IMR-90 (cell line): ENCODE data around the gene ACKR2. TPM values are rescaled to one million over a fixed set of nuclear protein-coding genes. Genes with fewer than 3 reads are reported as not detected.

Experiments
- ATAC-seq: fragments of 200-7000 bp; cut with Tn5 transposase; 2 replicates; pipeline ENCODE4 v1.9.1; 2020; ENCODE audit warnings: low read depth, mild to moderate bottlenecking, moderate library complexity
- BruUV-seq: library from RNA; stranded (reverse); fragments of 400-500 nt; replicated peaks from 2 replicates; lab custom pipeline; 2021; lab: Mats Ljungman, UMichigan
- CTCF ChIA-PET: fragments of 300-600 bp; formaldehyde crosslinking; extraction: SDS; loops from one replicate; lab custom pipeline; 2021; ENCODE audit warnings: antibody characterized with exemption; lab: Yijun Ruan, JAX
- POLR2A ChIA-PET: fragments of 300-600 bp; sonication (Branson Sonifier 250); formaldehyde crosslinking; loops from one replicate; lab custom pipeline; 2022; ENCODE audit warnings: antibody characterized with exemption; ENCODE audit not compliant: unreplicated experiment; lab: Charles Lee
- DNase-seq: peaks from one replicate; pipeline ENCODE4 v3.0.0; 2013
- H2AFZ ChIP-seq: replicated peaks from 2 replicates; pipeline ENCODE3; 2013; ENCODE audit warnings: low read length, mild to moderate bottlenecking; ENCODE audit not compliant: poor library complexity
- H2AK5ac ChIP-seq: 2 replicates; pipeline ENCODE4 v1.6.1; 2013; ENCODE audit warnings: low read depth, low read length, inconsistent platforms
- H2AK9ac ChIP-seq: replicated peaks from 2 replicates; pipeline ENCODE3; 2013; ENCODE audit warnings: mild to moderate bottlenecking, low read depth, low read length, moderate library complexity; ENCODE audit not compliant: poor library complexity
- H2BK120ac ChIP-seq: 2 replicates; pipeline ENCODE4 v1.6.1; 2013; ENCODE audit warnings: low read depth, low read length, inconsistent platforms
- H2BK15ac ChIP-seq: 3 replicates; pipeline ENCODE4 v1.6.1; 2013; ENCODE audit warnings: low read depth, low read length, inconsistent platforms
- H2BK20ac ChIP-seq: 2 replicates; pipeline ENCODE4 v1.6.1; 2013; ENCODE audit warnings: low read depth, mild to moderate bottlenecking, inconsistent platforms, low read length, moderate library complexity
- H2BK5ac ChIP-seq: 2 replicates; pipeline ENCODE4 v1.6.1; 2013; ENCODE audit warnings: mild to moderate bottlenecking, low read depth, low read length, inconsistent platforms; ENCODE audit not compliant: poor library complexity, severe bottlenecking
- H3K14ac ChIP-seq: replicated peaks from 2 replicates; pipeline ENCODE4 v1.6.1; 2013; ENCODE audit warnings: low read depth, low read length, inconsistent platforms
- H3K18ac ChIP-seq: 2 replicates; pipeline ENCODE4 v1.6.1; 2013; ENCODE audit warnings: low read depth, low read length, control low read depth
- H3K23ac ChIP-seq: 2 replicates; pipeline ENCODE4 v1.6.1; 2013; ENCODE audit warnings: low read depth, low read length, inconsistent platforms
- H3K27ac ChIP-seq: 2 replicates; pipeline ENCODE4 v1.5.1; 2013; ENCODE audit warnings: mild to moderate bottlenecking, control low read depth, low read length; ENCODE audit not compliant: insufficient read depth
- H3K27me3 ChIP-seq: 2 replicates; pipeline ENCODE4 v1.6.1; 2013; ENCODE audit warnings: low read length; ENCODE audit not compliant: control insufficient read depth, insufficient read depth
- H3K36me3 ChIP-seq: 2 replicates; pipeline ENCODE4 v1.6.1; 2013; ENCODE audit warnings: low read length, mixed read lengths; ENCODE audit not compliant: control insufficient read depth, insufficient read depth
- H3K4ac ChIP-seq: 2 replicates; pipeline ENCODE4 v1.6.1; 2013; ENCODE audit warnings: low read depth, low read length, inconsistent platforms
- H3K4me1 ChIP-seq: 2 replicates; pipeline ENCODE4 v1.6.1; 2013; ENCODE audit warnings: low read length, mixed read lengths; ENCODE audit not compliant: control insufficient read depth, insufficient read depth
- H3K4me2 ChIP-seq: 2 replicates; pipeline ENCODE4 v1.6.1; 2013; ENCODE audit warnings: low read depth, mild to moderate bottlenecking, control low read depth, low read length, moderate library complexity
- H3K4me3 ChIP-seq: 2 replicates; pipeline ENCODE4 v1.5.1; 2013; ENCODE audit warnings: low read depth, mild to moderate bottlenecking, control low read depth, low read length, moderate library complexity; ENCODE audit not compliant: insufficient read depth
- H3K56ac ChIP-seq: 2 replicates; pipeline ENCODE4 v1.6.1; 2013; ENCODE audit warnings: low read length, inconsistent platforms; ENCODE audit not compliant: insufficient read depth; ENCODE audit errors: extremely low read depth
- H3K79me1 ChIP-seq, 2 experiments: 2 replicates each; pipeline ENCODE4 v1.6.1; 2013; ENCODE audit warnings: low read length in 2 of 2, inconsistent platforms in 1 of 2, low read depth in 1 of 2
- H3K9ac ChIP-seq: 2 replicates; pipeline ENCODE4 v1.6.1; 2013; ENCODE audit warnings: low read depth, low read length, control low read depth
- H3K9me1 ChIP-seq: 2 replicates; pipeline ENCODE4 v1.6.1; 2013; ENCODE audit warnings: low read length, inconsistent platforms; ENCODE audit not compliant: insufficient read depth
- H3K9me3 ChIP-seq: 2 replicates; pipeline ENCODE4 v1.6.1; 2013; ENCODE audit warnings: low read length; ENCODE audit not compliant: control insufficient read depth, insufficient read depth
- H4K20me1 ChIP-seq: 2 replicates; pipeline ENCODE4 v1.6.1; 2013; ENCODE audit warnings: low read length, inconsistent platforms; ENCODE audit not compliant: insufficient read depth
- H4K5ac ChIP-seq: 2 replicates; pipeline ENCODE4 v1.6.1; 2013; ENCODE audit warnings: mild to moderate bottlenecking, low read depth, low read length, control low read depth
- H4K8ac ChIP-seq, 2 experiments: 2 replicates each; pipeline ENCODE4 v1.6.1; 2013; ENCODE audit warnings: low read depth in 2 of 2, low read length in 2 of 2, control low read depth in 1 of 2, inconsistent platforms in 1 of 2
- H4K91ac ChIP-seq: 2 replicates; pipeline ENCODE4 v1.6.1; 2013; ENCODE audit warnings: low read depth, low read length, inconsistent platforms; ENCODE audit not compliant: insufficient read depth
- BHLHE40 ChIP-seq: fragments of 150-350 bp; IDR thresholded peaks from 2 replicates; pipeline ENCODE4 v1.6.1; 2016; ENCODE audit warnings: mild to moderate bottlenecking, low read depth, low read length
- CHD1 ChIP-seq: IDR thresholded peaks from 2 replicates; pipeline ENCODE4 v1.6.1; 2012; ENCODE audit warnings: low read depth, low read length, improper control_type of control experiment
- CTCF ChIP-seq: conservative IDR thresholded peaks from 2 replicates; pipeline ENCODE4 v1.5.1; 2012; ENCODE audit warnings: mild to moderate bottlenecking, low read depth, low read length, improper control_type of control experiment
- FOS ChIP-seq: fragments of 150-350 bp; IDR thresholded peaks from 2 replicates; pipeline ENCODE4 v1.6.1; 2016; ENCODE audit warnings: low read depth, low read length
- MAFK ChIP-seq: IDR thresholded peaks from 2 replicates; pipeline ENCODE4 v1.6.1; 2012; ENCODE audit warnings: low read depth, low read length, improper control_type of control experiment
- MAZ ChIP-seq: IDR thresholded peaks from 2 replicates; pipeline ENCODE4 v1.6.1; 2012; ENCODE audit warnings: low read depth, mild to moderate bottlenecking, low read length, improper control_type of control experiment, moderate library complexity, borderline replicate concordance
- MXI1 ChIP-seq: IDR thresholded peaks from 2 replicates; pipeline ENCODE4 v1.6.1; 2012; ENCODE audit warnings: low read depth, mild to moderate bottlenecking, low read length, moderate library complexity, borderline replicate concordance
- NFE2L2 ChIP-seq: fragments of 150-350 bp; IDR thresholded peaks from 2 replicates; pipeline ENCODE4 v1.6.1; 2016; ENCODE audit warnings: low read depth, mild to moderate bottlenecking, low read length
- POLR2A ChIP-seq: IDR thresholded peaks from 2 replicates; pipeline ENCODE4 v1.6.1; 2012; ENCODE audit warnings: mild to moderate bottlenecking, low read depth, low read length
- RAD21 ChIP-seq: IDR thresholded peaks from 2 replicates; pipeline ENCODE4 v1.6.1; 2012; ENCODE audit warnings: low read length, improper control_type of control experiment
- RCOR1 ChIP-seq: IDR thresholded peaks from 2 replicates; pipeline ENCODE4 v1.6.1; 2012; ENCODE audit warnings: mild to moderate bottlenecking, low read length, improper control_type of control experiment; ENCODE audit not compliant: insufficient replicate concordance
- RFX5 ChIP-seq: IDR thresholded peaks from 2 replicates; pipeline ENCODE4 v1.8.0; 2012; ENCODE audit warnings: low read depth, mild to moderate bottlenecking, low read length, moderate library complexity
- SMC3 ChIP-seq: fragments of 150-350 bp; IDR thresholded peaks from 2 replicates; pipeline ENCODE4 v1.6.1; 2016; ENCODE audit warnings: low read depth, mild to moderate bottlenecking, antibody characterized with exemption, low read length, moderate library complexity
- WGBS, 2 experiments: methylation state at CpG; one replicate each; pipeline versions ENCODE4 v1.1.5 to v1.1.7; 2013; ENCODE audit warnings: missing lambda C conversion rate in 2 of 2; ENCODE audit not compliant: insufficient read length in 1 of 2; ENCODE audit errors: extremely low coverage in 2 of 2; 5-methylcytosine and 5-hydroxymethylcytosine counted together
- dilution Hi-C: fragments of 300-500 bp; cut with HindIII; formaldehyde crosslinking; loops from one replicate; pipeline ENCODE4 v1.14.3; 2018; ENCODE audit warnings: low sequenced_read_pairs; ENCODE audit not compliant: unreplicated experiment
- in situ Hi-C: fragments of 300-500 bp; cut with MboI; formaldehyde crosslinking; loops from 3 replicates; pipeline ENCODE4 v1.14.3; 2019; ENCODE audit warnings: low sequenced_read_pairs, inconsistent platforms, mixed read lengths
- intact Hi-C: fragments of 100-400 bp; cut with micrococcal nuclease; formaldehyde crosslinking; loops from 2 replicates; pipeline ENCODE4 v1.10.0; 2022
- polyA plus RNA-seq, 3 experiments: library from polyadenylated mRNA; depleted of rRNA; stranded (reverse); fragments of >200 nt; gene quantifications; 2 replicates each; pipeline ENCODE4 v1.2.3, GENCODE V29; 2012; ENCODE audit warnings: low replicate concordance in 1 of 3
- total RNA-seq: library from RNA; depleted of rRNA; stranded (reverse); fragments of >200 nt; gene quantifications from 2 replicates; pipeline ENCODE4 v1.2.3, GENCODE V29; 2012
- TF ChIP-seq, protein P1 (sequence below): fragments of 150-350 bp; IDR thresholded peaks from 2 replicates; pipeline ENCODE4 v1.6.1; 2017; ENCODE audit warnings: mild to moderate bottlenecking, antibody characterized with exemption, low read length, low read depth
- TF ChIP-seq, protein P2 (sequence below): fragments of 150-350 bp; IDR thresholded peaks from 2 replicates; pipeline ENCODE4 v1.6.1; 2016; ENCODE audit warnings: low read depth, mild to moderate bottlenecking, low read length, moderate library complexity, borderline replicate concordance

Gene ACKR2
- total and polyA plus RNA-seq, 2 of the 4 experiments (the other 2 are of a cell fraction) = 0.10 TPM; not detected in 1

GRCh38 chr3:42875325-42876151, 66.3 kb downstream of the ACKR2 start, which contains the start of gene CYP8B1:
CYP8B1 (minus strand) TSS chr3:42875879; CDS start chr3:42875816, 63 bp downstream.
- H2BK5ac ChIP-seq = no peak within 1 kb of the TSS
- no peak within 1 kb of the TSS for H3K27ac ChIP-seq
- H4K20me1 ChIP-seq = no peaks in the 10 kb centered on the region
- H2AK9ac ChIP-seq = no peak within 1 kb of the TSS
- no peak for ATAC-seq
- H2AFZ ChIP-seq = no peak within 1 kb of the TSS
- ChIA-PET CTCF (no interaction called here), POLR2A (no interaction called here)
- intact Hi-C loops = no loop called here
- H4K8ac ChIP-seq = no peak within 1 kb of the TSS
- H3K4ac ChIP-seq = no peak within 1 kb of the TSS
- no peaks in the 10 kb centered on the region for H3K36me3 ChIP-seq
- no peaks in the 10 kb centered on the region; the same call in 1 of the 2 replicates for H3K9me1 ChIP-seq
- WGBS, 2 experiments = 70% methylated on average over 9 of the region's 13 CpGs; no CpG with 5 or more reads in 1 of the 2 experiments
- H3K9me3 ChIP-seq = no peaks in the 10 kb centered on the region
- dilution Hi-C loops = no loop called here
- no peak within 1 kb of the TSS for H4K91ac ChIP-seq
- no peak within 1 kb of the TSS for H2AK5ac ChIP-seq
- H3K56ac ChIP-seq = no peak within 1 kb of the TSS
- no peak within 1 kb of the TSS for H2BK15ac ChIP-seq
- no peak within 1 kb of the TSS for H3K9ac ChIP-seq
- no peak within 1 kb of the TSS for H4K5ac ChIP-seq
- H2BK120ac ChIP-seq = no peak within 1 kb of the TSS
- H3K23ac ChIP-seq = no peak within 1 kb of the TSS
- no peak within 1 kb of the TSS for H2BK20ac ChIP-seq
- in situ Hi-C loops = loop anchor here (10.0 kb wide), 1 partner anchor 91 kb away; no protein-coding TSS in a partner anchor
- H3K14ac ChIP-seq = no peak within 1 kb of the TSS
- BruUV-seq = no TSS peak
- H3K4me1 ChIP-seq = no peaks in the 10 kb centered on the region
- no peak within 1 kb of the TSS for H3K4me2 ChIP-seq
- peaks cover 28% of the 10 kb centered on the region for H3K27me3 ChIP-seq
- H3K18ac ChIP-seq = no peak within 1 kb of the TSS
- DNase-seq = no peak
- H3K4me3 ChIP-seq = no peak within 1 kb of the TSS
- no peaks in the 10 kb centered on the region for H3K79me1 ChIP-seq
- TF ChIP-seq RAD21 = no peak
- TF ChIP-seq, protein P1, sequence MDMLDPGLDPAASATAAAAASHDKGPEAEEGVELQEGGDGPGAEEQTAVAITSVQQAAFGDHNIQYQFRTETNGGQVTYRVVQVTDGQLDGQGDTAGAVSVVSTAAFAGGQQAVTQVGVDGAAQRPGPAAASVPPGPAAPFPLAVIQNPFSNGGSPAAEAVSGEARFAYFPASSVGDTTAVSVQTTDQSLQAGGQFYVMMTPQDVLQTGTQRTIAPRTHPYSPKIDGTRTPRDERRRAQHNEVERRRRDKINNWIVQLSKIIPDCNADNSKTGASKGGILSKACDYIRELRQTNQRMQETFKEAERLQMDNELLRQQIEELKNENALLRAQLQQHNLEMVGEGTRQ = no peak
- TF ChIP-seq CTCF = no peak
- TF ChIP-seq FOS = no peak
- TF ChIP-seq CHD1 = no peak
- no peak for TF ChIP-seq SMC3
- no peak for TF ChIP-seq MAZ
- no peak for TF ChIP-seq RFX5
- no peak for TF ChIP-seq POLR2A
- no peak for TF ChIP-seq RCOR1
- no peak for TF ChIP-seq NFE2L2
- no peak for TF ChIP-seq MXI1
- no peak for TF ChIP-seq BHLHE40
- TF ChIP-seq MAFK = no peak
- TF ChIP-seq, protein P2, sequence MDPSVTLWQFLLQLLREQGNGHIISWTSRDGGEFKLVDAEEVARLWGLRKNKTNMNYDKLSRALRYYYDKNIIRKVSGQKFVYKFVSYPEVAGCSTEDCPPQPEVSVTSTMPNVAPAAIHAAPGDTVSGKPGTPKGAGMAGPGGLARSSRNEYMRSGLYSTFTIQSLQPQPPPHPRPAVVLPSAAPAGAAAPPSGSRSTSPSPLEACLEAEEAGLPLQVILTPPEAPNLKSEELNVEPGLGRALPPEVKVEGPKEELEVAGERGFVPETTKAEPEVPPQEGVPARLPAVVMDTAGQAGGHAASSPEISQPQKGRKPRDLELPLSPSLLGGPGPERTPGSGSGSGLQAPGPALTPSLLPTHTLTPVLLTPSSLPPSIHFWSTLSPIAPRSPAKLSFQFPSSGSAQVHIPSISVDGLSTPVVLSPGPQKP = no peak
